ENCODE data around the gene NID1.

The NID1 gene

GRCh38 chr1:235997931-235998330 lies 67.0 kb downstream of the NID1 start:
- H3K27me3 Mint-ChIP-seq: peaks cover 14% of the 10 kb centered on the region
- H3K4me1 Mint-ChIP-seq: peaks cover 9% of the 10 kb centered on the region
- H3K4me3 Mint-ChIP-seq: no peak overlapping the region
- ATAC-seq (ENCODE audit: low read depth) (no peak), DNase-seq (ENCODE audit: low spot score in 2 of 2) (no peak)
- no peaks in the 10 kb centered on the region for H3K36me3 Mint-ChIP-seq
- no peak overlapping the region for H3K27ac Mint-ChIP-seq
- no peaks in the 10 kb centered on the region for H3K9me3 Mint-ChIP-seq

- peaks cover 9% of the 10 kb centered on the region for H3K4me1 Mint-ChIP-seq
- no peaks in the 10 kb centered on the region for H3K36me3 Mint-ChIP-seq
- no peak for DNase-seq (ENCODE audit: low spot score in 2 of 2)
- no peak overlapping the region for H3K27ac Mint-ChIP-seq
- no peaks in the 10 kb centered on the region for H3K9me3 Mint-ChIP-seq
- peaks cover 17% of the 10 kb centered on the region for H3K27me3 Mint-ChIP-seq
- no peak overlapping the region for H3K4me3 Mint-ChIP-seq
- no peak for ATAC-seq (ENCODE audit: low read depth)
These were observed 67.8 kb downstream of the NID1 start for GRCh38 chr1:235997049-235997448.

GRCh38 chr1:235996048-235996785 lies 68.7 kb downstream of the NID1 start:
- Mint-ChIP-seq H3K27me3 (peaks cover 15% of the 10 kb centered on the region), H3K36me3 (no peaks in the 10 kb centered on the region), H3K4me3 (no peak overlapping the region), H3K4me1 (peaks cover 9% of the 10 kb centered on the region), H3K9me3 (no peaks in the 10 kb centered on the region), H3K27ac (no peak overlapping the region)
- ATAC-seq (ENCODE audit: low read depth) (no peak), DNase-seq (ENCODE audit: low spot score in 2 of 2) (no peak)

GRCh38 chr1:235995511-235995910 lies 69.4 kb downstream of the NID1 start:
- peaks cover 9% of the 10 kb centered on the region for H3K4me1 Mint-ChIP-seq
- peaks cover 13% of the 10 kb centered on the region for H3K27me3 Mint-ChIP-seq
- no peak for DNase-seq (ENCODE audit: low spot score in 2 of 2)
- H3K36me3 Mint-ChIP-seq: no peaks in the 10 kb centered on the region
- no peak overlapping the region for H3K27ac Mint-ChIP-seq
- H3K9me3 Mint-ChIP-seq: peaks cover 4% of the 10 kb centered on the region
- no peak for ATAC-seq (ENCODE audit: low read depth)
- no peak overlapping the region for H3K4me3 Mint-ChIP-seq

GRCh38 chr1:235993652-235994051 lies 71.2 kb downstream of the NID1 start:
- Mint-ChIP-seq H3K4me1 (no peaks in the 10 kb centered on the region), H3K27ac (no peak overlapping the region), H3K27me3 (peaks cover 6% of the 10 kb centered on the region), H3K36me3 (no peaks in the 10 kb centered on the region), H3K4me3 (no peak overlapping the region), H3K9me3 (peaks cover 8% of the 10 kb centered on the region)
- ATAC-seq (ENCODE audit: low read depth) (no peak), DNase-seq (ENCODE audit: low spot score in 2 of 2) (no peak)

- ATAC-seq (ENCODE audit: low read depth) (no peak), DNase-seq (ENCODE audit: low spot score in 2 of 2) (no peak)
- Mint-ChIP-seq H3K4me1 (no peaks in the 10 kb centered on the region), H3K27ac (no peak overlapping the region), H3K27me3 (peaks cover 6% of the 10 kb centered on the region), H3K9me3 (peaks cover 13% of the 10 kb centered on the region), H3K4me3 (no peak overlapping the region), H3K36me3 (no peaks in the 10 kb centered on the region)
These were observed 72.0 kb downstream of the NID1 start for GRCh38 chr1:235992868-235993267.

GRCh38 chr1:235992346-235992745 lies 72.5 kb downstream of the NID1 start:
- H3K27me3 Mint-ChIP-seq: peaks cover 7% of the 10 kb centered on the region
- H3K27ac Mint-ChIP-seq: no peak overlapping the region
- H3K4me1 Mint-ChIP-seq: no peaks in the 10 kb centered on the region
- no peak for DNase-seq (ENCODE audit: low spot score in 2 of 2)
- H3K4me3 Mint-ChIP-seq: no peak overlapping the region
- H3K36me3 Mint-ChIP-seq: no peaks in the 10 kb centered on the region
- peaks cover 17% of the 10 kb centered on the region for H3K9me3 Mint-ChIP-seq
- no peak for ATAC-seq (ENCODE audit: low read depth)

- Mint-ChIP-seq H3K4me1 (no peaks in the 10 kb centered on the region), H3K36me3 (no peaks in the 10 kb centered on the region), H3K27ac (no peak overlapping the region), H3K4me3 (no peak overlapping the region), H3K9me3 (peaks cover 17% of the 10 kb centered on the region), H3K27me3 (peaks cover 7% of the 10 kb centered on the region)
- DNase-seq (ENCODE audit: low spot score in 2 of 2) (no peak), ATAC-seq (ENCODE audit: low read depth) (no peak)
These were observed 74.5 kb downstream of the NID1 start for GRCh38 chr1:235990330-235990795.

- Mint-ChIP-seq H3K27me3 (peaks cover 9% of the 10 kb centered on the region), H3K4me1 (no peaks in the 10 kb centered on the region), H3K9me3 (peaks cover 17% of the 10 kb centered on the region), H3K27ac (no peak overlapping the region), H3K36me3 (no peaks in the 10 kb centered on the region), H3K4me3 (no peak overlapping the region)
- DNase-seq (ENCODE audit: low spot score in 2 of 2) (no peak), ATAC-seq (ENCODE audit: low read depth) (no peak)
These were observed 75.8 kb downstream of the NID1 start for GRCh38 chr1:235989105-235989504.

GRCh38 chr1:235986869-235987268 lies 78.0 kb downstream of the NID1 start:
- H3K27ac Mint-ChIP-seq: no peak overlapping the region
- DNase-seq (ENCODE audit: low spot score in 2 of 2): no peak
- no peak for ATAC-seq (ENCODE audit: low read depth)
- H3K4me1 Mint-ChIP-seq: no peaks in the 10 kb centered on the region
- no peak overlapping the region for H3K4me3 Mint-ChIP-seq
- peaks cover 9% of the 10 kb centered on the region for H3K27me3 Mint-ChIP-seq
- peaks cover 17% of the 10 kb centered on the region for H3K9me3 Mint-ChIP-seq
- no peaks in the 10 kb centered on the region for H3K36me3 Mint-ChIP-seq

GRCh38 chr1:235984041-235984825 lies 80.7 kb downstream of the NID1 start:
- ATAC-seq (ENCODE audit: low read depth) (no peak), DNase-seq (ENCODE audit: low spot score in 2 of 2) (no peak)
- no peaks in the 10 kb centered on the region for H3K4me1 Mint-ChIP-seq
- peaks cover 12% of the 10 kb centered on the region for H3K27me3 Mint-ChIP-seq
- peaks cover 9% of the 10 kb centered on the region for H3K9me3 Mint-ChIP-seq
- no peaks in the 10 kb centered on the region for H3K36me3 Mint-ChIP-seq
- H3K27ac Mint-ChIP-seq: no peak overlapping the region
- no peak overlapping the region for H3K4me3 Mint-ChIP-seq

GRCh38 chr1:235980976-235981375 lies 83.9 kb downstream of the NID1 start:
- Mint-ChIP-seq H3K4me1 (no peaks in the 10 kb centered on the region), H3K27ac (no peak overlapping the region), H3K27me3 (peaks cover 12% of the 10 kb centered on the region), H3K36me3 (no peaks in the 10 kb centered on the region), H3K4me3 (no peak overlapping the region), H3K9me3 (peaks cover 1% of the 10 kb centered on the region)
- ATAC-seq (ENCODE audit: low read depth): no peak
- DNase-seq (ENCODE audit: low spot score in 2 of 2): no peak

GRCh38 chr1:235979716-235980333 lies 85.1 kb downstream of the NID1 start:
- no peaks in the 10 kb centered on the region for H3K4me1 Mint-ChIP-seq
- no peaks in the 10 kb centered on the region for H3K36me3 Mint-ChIP-seq
- ATAC-seq (ENCODE audit: low read depth): no peak
- H3K9me3 Mint-ChIP-seq: peaks cover 1% of the 10 kb centered on the region
- H3K27me3 Mint-ChIP-seq: peaks cover 9% of the 10 kb centered on the region
- DNase-seq (ENCODE audit: low spot score in 2 of 2): no peak
- H3K27ac Mint-ChIP-seq: no peak overlapping the region
- no peak overlapping the region for H3K4me3 Mint-ChIP-seq

- H3K9me3 Mint-ChIP-seq: peaks cover 1% of the 10 kb centered on the region
- H3K27me3 Mint-ChIP-seq: peaks cover 9% of the 10 kb centered on the region
- H3K36me3 Mint-ChIP-seq: no peaks in the 10 kb centered on the region
- no peak for DNase-seq (ENCODE audit: low spot score in 2 of 2)
- ATAC-seq (ENCODE audit: low read depth): no peak
- no peaks in the 10 kb centered on the region for H3K4me1 Mint-ChIP-seq
- no peak overlapping the region for H3K4me3 Mint-ChIP-seq
- H3K27ac Mint-ChIP-seq: no peak overlapping the region
These were observed 85.7 kb downstream of the NID1 start for GRCh38 chr1:235979176-235979575.
